Liver (tissue), 3 donors: Measurements from ENCODE around the gene MASP1.
A peak's percentile ranks its signal among the peaks of the same experiment; 100 is the strongest.

ENCODE experiments used
- ATF3 ChIP-seq: IDR thresholded peaks from 2 replicates; pipeline ENCODE4 v1.6.1; 2016; ENCODE audit warnings: antibody characterized with exemption
- CTCF ChIP-seq: fragments of 150-350 bp; IDR thresholded peaks from 2 replicates; pipeline ENCODE4 v1.5.1; 2017; ENCODE audit warnings: improper control_type of control experiment, low read depth, low read length; ENCODE audit not compliant: missing input control
- EGR1 ChIP-seq, 2 donors: IDR thresholded peaks; 2 replicates each; pipeline ENCODE4 v1.6.1; 2016 to 2018; ENCODE audit warnings: antibody characterized with exemption in 2 of 2, low read depth in 2 of 2
- FOXA1 ChIP-seq: IDR thresholded peaks from 2 replicates; pipeline ENCODE4 v1.6.1; 2016; ENCODE audit warnings: antibody characterized with exemption
- GABPA ChIP-seq, 2 donors: IDR thresholded peaks in 1 of 2; conservative IDR thresholded peaks in 1 of 2; 2 replicates each; pipeline ENCODE4 v1.6.1; 2016; ENCODE audit warnings: antibody characterized with exemption in 2 of 2, mild to moderate bottlenecking in 1 of 2, moderate library complexity in 1 of 2
- HNF4A ChIP-seq, 2 donors: conservative IDR thresholded peaks; 2 replicates each; pipeline ENCODE4 v1.6.1; 2016; ENCODE audit warnings: antibody characterized with exemption in 2 of 2, mild to moderate bottlenecking in 2 of 2
- JUND ChIP-seq, 2 donors: IDR thresholded peaks; 2 replicates each; pipeline ENCODE4 v1.6.1; 2016; ENCODE audit warnings: antibody characterized with exemption in 2 of 2
- MAX ChIP-seq: IDR thresholded peaks from 2 replicates; pipeline ENCODE4 v1.6.1; 2016; ENCODE audit warnings: antibody characterized with exemption
- RAD21 ChIP-seq, 2 donors: IDR thresholded peaks; 2 replicates each; pipeline ENCODE4 v1.6.1; 2016; ENCODE audit warnings: antibody characterized with exemption in 2 of 2, mild to moderate bottlenecking in 2 of 2
- REST ChIP-seq: IDR thresholded peaks from 2 replicates; pipeline ENCODE4 v1.6.1; 2016; ENCODE audit warnings: antibody characterized with exemption, mild to moderate bottlenecking
- SP1 ChIP-seq: IDR thresholded peaks from 2 replicates; pipeline ENCODE4 v1.6.1; 2018; ENCODE audit warnings: antibody characterized with exemption, mild to moderate bottlenecking
- YY1 ChIP-seq: IDR thresholded peaks from 2 replicates; pipeline ENCODE4 v1.6.1; 2016; ENCODE audit warnings: antibody characterized with exemption, mild to moderate bottlenecking
- ZBTB33 ChIP-seq: IDR thresholded peaks from 2 replicates; pipeline ENCODE4 v1.6.1; 2016; ENCODE audit warnings: antibody characterized with exemption
- donor health status: healthy.
- donor health status: healthy.

GRCh38 chr3:187292181-187292580, 644 bp upstream of the MASP1 start:
- TF ChIP-seq CTCF: no peak
- TF ChIP-seq EGR1 (IDR thresholded peaks at IDR 0.05; ENCODE audit: low read depth in 2 of 2): no peak
- no peak for TF ChIP-seq ATF3
- no peak for TF ChIP-seq GABPA (IDR thresholded peaks at IDR 0.05 in 1 of 2, conservative IDR thresholded peaks at IDR 0.05 in 1 of 2)
- no peak for TF ChIP-seq MAX
- TF ChIP-seq JUND (IDR thresholded peaks at IDR 0.05): no peak
- TF ChIP-seq ZBTB33: no peak
- peak; percentile 2 for TF ChIP-seq REST
- TF ChIP-seq RAD21 (IDR thresholded peaks at IDR 0.05): peak in 1 of 2 donors; percentile 2
- TF ChIP-seq FOXA1: no peak
- TF ChIP-seq HNF4A (conservative IDR thresholded peaks at IDR 0.05): peak in 1 of 2 donors; percentile 43
- TF ChIP-seq SP1: no peak
- no peak for TF ChIP-seq YY1
